ENCODE results near the gene RBM46. TPM values are rescaled to one million over a fixed set of nuclear protein-coding genes. Genes with fewer than 3 reads are reported as not detected.
"Not testable (repeated sequence)": the region's sequence is repeated elsewhere in the genome, so short reads cannot be mapped to it uniquely, and the experiment has no call there.

RBM46 gene
- total RNA-seq, 1 donor from 2014 or later, result not detected

- no peak for DNase-seq (ENCODE audit: low spot score)
Measured at GRCh38 chr4:154836030-154836429, 55.0 kb downstream of the RBM46 start.

GRCh38 chr4:154836513-154836912, 55.4 kb downstream of the RBM46 start:
- no peak for DNase-seq (ENCODE audit: low spot score)

GRCh38 chr4:154838155-154838554, 57.1 kb downstream of the RBM46 start:
- DNase-seq (ENCODE audit: low spot score), result no peak

GRCh38 chr4:154838694-154839093, 57.6 kb downstream of the RBM46 start:
- no peak for DNase-seq (ENCODE audit: low spot score)

- DNase-seq (ENCODE audit: low spot score), result no peak
Measured at GRCh38 chr4:154854362-154854761, 73.3 kb downstream of the RBM46 start.

- no peak for DNase-seq (ENCODE audit: low spot score)
Measured at GRCh38 chr4:154858166-154858565, 77.1 kb downstream of the RBM46 start.

GRCh38 chr4:154868414-154869194, 87.5 kb downstream of the RBM46 start:
- no peak for DNase-seq (ENCODE audit: low spot score)

- DNase-seq (ENCODE audit: low spot score), result no peak
Measured at GRCh38 chr4:154869301-154869700, 88.2 kb downstream of the RBM46 start.

GRCh38 chr4:154872198-154872597, 91.1 kb downstream of the RBM46 start:
- no peak for DNase-seq (ENCODE audit: low spot score)

GRCh38 chr4:154874049-154874448, 93.0 kb downstream of the RBM46 start:
- not testable (repeated sequence) for DNase-seq (ENCODE audit: low spot score)

- DNase-seq (ENCODE audit: low spot score), result no peak
Measured at GRCh38 chr4:154877110-154877760, 96.2 kb downstream of the RBM46 start.

Other genes starting within 250 kb of the RBM46 start
- 66.8 TPM for gene PLRG1, start 230.9 kb upstream of the RBM46 start, total RNA-seq
- not detected for gene FGB, start 218.3 kb upstream of the RBM46 start, total RNA-seq
- gene FGA, start 190.5 kb upstream of the RBM46 start, total RNA-seq, result not detected
- not detected for gene FGG, start 168.6 kb upstream of the RBM46 start, total RNA-seq
- gene LRAT, start 37.3 kb upstream of the RBM46 start, total RNA-seq, result 0.39 TPM

Measured in mesenteric fat pad (tissue), 1 donor.